NCI-H2081 treated with DMSO at 0.1 percent for 48 hours (cell line): ENCODE data around the gene SNRPB2.

Experiments
- DNase-seq: peaks from one replicate; lab custom pipeline; 2025; lab: John Stamatoyannopoulos, UW

The SNRPB2 gene

GRCh38 chr20:16732506-16733152 lies 2.8 kb downstream of the SNRPB2 start:
- no peak for DNase-seq

GRCh38 chr20:16740365-16741072 lies 10.7 kb downstream of the SNRPB2 start:
- no peak for DNase-seq

DNA sequence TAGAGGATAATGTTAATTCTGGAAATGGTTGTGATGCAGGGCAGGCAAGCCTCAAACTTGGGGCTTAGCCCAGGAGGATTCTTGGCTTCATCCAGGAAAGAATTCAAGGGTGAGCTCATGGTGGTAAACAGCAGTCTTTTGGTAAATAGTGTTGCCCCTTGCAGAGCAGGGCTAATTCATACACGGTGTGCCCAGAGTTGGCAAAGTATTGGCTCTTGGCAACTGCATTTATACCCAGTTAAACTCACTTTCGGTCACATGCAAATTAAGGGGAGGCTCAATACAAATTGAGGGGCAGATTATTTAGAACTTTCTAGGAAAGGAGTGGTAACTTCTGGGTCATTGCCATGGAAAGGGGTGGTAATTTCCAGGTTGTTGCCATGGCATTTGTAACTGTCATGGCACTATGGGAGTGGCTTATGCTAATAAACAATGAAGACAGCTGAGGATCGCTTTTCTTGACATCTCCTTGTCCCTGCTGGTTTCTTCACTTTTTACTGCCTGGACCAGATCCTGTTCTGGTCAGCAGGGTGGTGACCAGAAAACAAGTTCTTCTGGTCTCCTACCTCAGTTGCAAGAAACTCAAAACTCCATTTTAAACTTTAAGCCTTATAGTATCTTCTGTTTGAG lies 14.5 kb downstream of the SNRPB2 start:
- no peak for DNase-seq

DNA sequence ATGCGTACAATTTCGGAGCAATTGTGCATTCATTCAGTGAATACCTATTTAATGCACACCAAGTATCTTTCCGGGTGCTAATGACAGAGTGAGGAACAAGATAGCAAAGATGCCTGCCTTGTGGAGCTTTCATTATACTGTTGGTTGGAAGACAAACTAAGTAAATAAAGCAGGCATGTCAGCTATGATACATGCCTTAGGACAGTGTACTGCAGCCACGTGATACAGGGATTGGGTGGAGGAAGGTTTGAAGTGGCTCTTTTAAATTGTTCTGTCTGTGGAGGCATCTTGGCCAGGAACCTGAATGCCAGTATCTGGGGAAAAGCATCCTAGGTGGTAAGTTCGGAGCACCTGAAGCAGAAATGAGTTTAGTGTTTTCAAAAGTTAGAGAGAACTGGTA lies 15.4 kb downstream of the SNRPB2 start:
- no peak for DNase-seq

GRCh38 chr20:16747291-16747811 lies 17.5 kb downstream of the SNRPB2 start:
- DNase-seq, result no peak

GRCh38 chr20:16748308-16748900 lies 18.6 kb downstream of the SNRPB2 start, which contains the start of gene OTOR:
Gene OTOR, plus strand, starts transcription at chr20:16748358. Its CDS starts 44 bp downstream, at chr20:16748402.
- DNase-seq, result no peak

DNA sequence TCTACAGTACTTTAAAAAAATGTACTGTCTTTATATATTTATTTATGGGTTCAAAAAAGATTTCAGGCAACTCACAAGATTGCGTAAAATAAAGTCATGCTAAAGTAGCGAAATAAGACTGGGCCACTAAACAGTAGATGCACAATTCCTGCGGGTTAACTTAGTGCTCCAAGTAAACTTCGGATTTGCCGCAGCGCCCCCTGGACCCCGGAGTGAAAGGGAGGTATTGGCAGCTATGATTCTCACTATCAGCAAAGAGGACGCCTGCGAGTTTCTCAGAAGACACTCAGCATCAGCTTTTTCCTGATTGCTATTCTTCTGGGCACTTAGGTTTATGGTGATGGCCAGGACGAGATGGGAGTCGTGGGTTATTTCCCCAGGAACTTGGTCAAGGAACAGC lies 19.7 kb downstream of the SNRPB2 start:
- DNase-seq, result no peak

DNA sequence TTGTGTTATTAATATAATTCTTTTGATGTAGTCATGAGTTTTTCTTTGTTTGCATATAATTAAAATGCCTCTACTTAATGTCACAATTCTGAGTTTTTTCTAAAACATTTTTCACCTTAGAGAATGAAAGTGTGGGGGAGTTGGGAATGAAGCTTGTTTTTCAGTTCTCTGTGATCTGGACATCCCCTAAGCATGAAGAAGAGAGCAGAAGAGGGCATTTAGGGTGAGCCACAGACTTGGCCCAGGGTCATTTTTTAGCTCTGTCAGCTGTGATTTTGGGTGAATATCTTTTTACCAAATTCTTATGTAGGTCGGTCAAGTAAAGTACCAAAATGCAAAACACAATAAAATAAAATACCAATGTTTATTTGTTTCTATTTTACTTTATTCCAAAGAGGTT lies 22.3 kb downstream of the SNRPB2 start:
- DNase-seq, result no peak

GRCh38 chr20:16752901-16753300 lies 23.1 kb downstream of the SNRPB2 start:
- no peak for DNase-seq

DNA sequence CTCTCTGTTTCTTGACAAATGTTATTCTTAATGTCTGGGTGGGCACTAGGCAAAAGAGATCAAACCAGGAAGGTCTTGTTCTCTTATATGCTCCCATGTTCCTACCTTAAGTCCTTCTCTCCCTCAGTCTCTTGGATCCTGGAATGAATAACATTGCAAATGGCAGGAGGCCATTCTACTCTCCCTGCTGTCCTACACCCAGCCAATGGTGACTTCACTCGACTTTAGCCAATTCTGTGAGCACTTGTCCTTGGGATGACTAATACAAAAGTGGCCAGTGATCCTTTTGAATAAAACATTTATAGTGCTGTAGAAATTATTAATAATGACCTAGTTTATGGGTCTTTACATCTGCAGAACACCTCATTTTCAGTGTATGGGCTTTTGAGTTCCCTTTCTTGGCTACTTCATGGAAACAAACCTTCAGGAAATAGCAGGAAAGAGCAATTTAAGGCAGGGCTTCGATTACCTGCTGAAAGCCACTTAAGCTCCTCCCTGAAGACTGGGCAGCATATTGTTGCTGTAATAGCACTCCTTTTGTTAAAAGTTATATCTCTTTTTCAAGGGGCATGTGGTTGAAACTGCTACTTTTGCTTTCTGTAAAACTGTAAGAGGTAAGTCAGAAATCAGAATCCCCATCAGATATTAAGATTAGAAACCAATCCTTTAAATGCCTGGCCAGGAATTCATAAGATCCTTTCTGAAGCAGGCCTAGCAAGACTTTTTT lies 28.8 kb downstream of the SNRPB2 start:
- no peak for DNase-seq

DNA sequence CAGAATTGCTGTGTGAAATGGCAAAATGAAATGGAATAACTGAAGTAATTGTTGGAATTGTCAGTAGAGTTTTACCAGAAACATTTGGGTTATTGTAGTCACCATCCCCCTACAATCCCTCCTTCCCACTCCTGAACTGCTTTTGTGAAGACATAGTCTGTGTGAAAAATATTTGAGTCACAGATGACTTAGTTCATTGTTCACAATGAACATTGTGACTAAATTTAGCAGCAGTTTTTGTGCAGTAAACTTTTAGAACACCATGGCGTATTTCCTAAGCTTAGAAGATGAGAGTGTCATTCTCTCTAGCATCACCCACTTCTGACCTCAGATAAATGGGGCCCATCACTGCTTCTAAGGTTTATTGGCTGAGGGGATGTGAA lies 29.3 kb downstream of the SNRPB2 start:
- no peak for DNase-seq

DNA sequence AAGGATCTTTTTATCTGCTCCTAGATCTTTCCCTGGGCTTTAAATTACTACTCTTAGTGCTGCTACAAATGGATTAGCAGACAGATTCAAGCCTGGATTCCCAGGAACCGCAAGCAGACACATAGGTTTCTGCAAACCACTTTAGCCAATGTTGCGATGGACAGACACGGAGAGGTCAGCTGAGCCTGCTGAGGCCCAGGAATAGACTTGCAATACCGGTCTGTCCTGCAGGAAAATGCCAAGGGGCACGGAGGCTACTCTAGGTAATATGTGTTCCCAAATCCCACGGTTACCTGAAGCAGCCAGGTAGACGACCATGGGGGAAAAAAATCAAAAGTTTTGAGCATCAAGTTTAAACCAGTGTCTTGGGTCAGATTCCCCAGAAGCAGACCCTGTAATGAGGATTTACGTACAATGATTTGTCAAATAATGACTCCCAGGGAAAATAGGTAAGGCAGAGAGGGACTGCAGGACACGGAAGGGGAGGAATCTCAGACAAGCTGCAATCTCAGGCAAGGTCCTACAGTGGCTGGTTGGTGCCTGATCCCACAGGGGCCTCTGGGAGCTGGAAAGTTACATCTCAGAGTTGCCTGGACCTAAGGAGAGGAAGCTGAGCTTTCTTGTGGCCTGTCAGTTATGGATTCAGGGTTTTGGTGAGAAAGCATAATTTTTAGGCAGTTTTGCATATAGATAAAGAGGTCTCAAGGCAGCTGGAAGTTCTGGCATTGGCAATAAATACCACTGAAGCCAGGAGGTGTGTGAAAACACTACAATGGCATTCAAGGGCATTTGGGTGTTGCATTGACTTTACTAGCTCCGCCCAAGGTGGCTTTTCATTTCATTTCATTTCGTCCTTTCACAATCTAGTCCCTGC lies 30.8 kb downstream of the SNRPB2 start:
- no peak for DNase-seq

DNA sequence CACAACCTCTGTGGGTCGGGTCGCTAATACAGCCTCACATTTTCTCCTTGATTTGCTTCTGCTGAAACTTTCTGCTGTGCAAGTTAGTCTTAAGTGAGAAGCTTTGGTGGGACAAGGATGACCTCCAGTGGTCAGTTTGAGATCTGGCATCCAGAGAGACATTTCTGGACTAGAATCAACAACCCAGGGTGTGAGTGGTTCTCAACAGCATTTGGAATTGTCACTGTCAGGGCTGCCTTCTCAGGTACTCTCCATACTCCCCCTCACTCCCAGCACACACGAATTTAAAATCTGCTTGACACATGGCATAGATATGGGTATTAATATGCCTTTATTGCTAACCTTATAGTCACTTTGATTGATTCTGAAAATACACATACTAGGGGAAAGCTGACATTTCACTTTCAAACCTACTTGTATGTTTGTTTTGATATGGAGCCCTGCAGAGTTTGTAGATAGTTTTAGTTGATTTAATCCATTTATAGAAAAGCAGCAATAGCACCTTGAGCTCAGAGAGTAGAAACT lies 31.5 kb downstream of the SNRPB2 start:
- DNase-seq, result no peak

GRCh38 chr20:16764560-16764959 lies 34.7 kb downstream of the SNRPB2 start:
- no peak for DNase-seq

DNA sequence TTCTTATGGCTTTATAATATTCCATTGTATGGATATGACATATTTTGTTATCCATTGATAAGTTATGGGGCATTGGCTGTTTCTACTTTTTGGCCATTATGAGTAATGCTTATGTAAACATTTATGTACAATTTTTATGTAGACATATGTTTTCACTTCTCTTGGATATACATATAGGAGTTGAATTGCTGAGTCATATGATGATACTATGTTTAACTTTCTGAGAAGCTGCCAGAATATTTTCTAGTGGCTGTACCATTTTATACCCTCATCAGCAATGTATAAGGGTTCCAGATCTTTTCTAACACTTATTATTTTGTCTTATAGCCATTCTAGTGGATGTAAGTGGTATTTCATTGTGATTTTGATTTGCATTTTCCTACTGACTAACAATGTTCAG lies 41.4 kb downstream of the SNRPB2 start:
- no peak for DNase-seq

DNA sequence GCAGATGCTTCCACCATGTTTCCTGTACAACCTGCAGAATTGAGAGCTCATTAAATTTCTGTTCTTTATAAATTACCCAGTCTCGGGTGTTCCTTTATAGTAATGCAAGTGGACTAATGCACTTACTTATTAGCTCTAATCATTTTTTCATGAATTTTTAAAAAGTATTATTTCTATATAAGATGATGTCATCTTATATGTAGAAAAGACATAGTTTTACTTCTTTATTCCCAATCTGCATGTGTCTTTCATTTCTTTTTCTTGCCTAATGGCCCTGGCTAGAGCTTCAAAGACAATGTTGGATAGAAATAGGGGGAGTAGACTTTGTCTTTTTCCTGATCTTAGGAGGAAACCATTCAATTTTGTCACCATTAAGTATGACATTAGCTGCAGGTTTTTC lies 46.1 kb downstream of the SNRPB2 start:
- DNase-seq, result no peak

GRCh38 chr20:16777126-16777525 lies 47.3 kb downstream of the SNRPB2 start:
- DNase-seq, result no peak

GRCh38 chr20:16778159-16778558 lies 48.3 kb downstream of the SNRPB2 start:
- no peak for DNase-seq

DNA sequence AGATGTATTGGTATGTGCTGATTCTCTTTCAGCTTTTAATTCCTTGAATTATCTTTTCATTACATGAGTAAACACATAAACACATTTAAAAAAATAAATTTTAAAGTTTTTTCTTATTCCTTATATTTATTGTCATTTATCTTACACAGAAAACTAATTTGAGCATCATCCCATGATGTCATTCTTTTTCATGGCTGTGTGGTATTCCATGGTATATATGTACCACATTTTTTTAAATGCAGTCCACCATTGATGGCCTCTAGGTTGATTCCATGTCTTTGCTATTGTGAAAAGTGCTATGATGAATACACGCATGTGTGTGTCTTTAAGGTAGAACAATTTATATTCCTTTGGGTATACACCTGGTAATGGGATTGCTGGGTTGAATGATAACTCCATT lies 51.7 kb downstream of the SNRPB2 start:
- DNase-seq, result no peak

DNA sequence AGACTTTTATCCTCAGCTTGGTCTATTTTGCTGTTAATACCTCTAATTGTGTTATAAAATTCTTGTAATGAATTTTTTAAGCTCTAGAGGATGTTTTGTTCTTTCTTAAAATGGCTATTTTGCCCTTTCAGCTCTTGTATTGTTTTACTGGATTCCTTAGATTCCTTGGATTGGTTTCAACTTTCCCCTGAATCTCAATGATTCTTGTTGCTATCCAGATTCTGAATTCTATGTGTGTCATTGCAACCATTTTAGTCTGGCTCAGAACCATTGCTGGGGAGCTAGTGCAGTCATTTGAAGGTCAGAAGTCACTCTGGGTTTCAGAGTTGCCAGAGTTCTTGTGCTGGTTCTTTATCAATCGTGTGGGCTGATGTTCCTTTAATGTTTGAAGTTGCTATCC lies 55.4 kb downstream of the SNRPB2 start:
- DNase-seq, result no peak
